IPS-NIHi7 (cell line): ENCODE data around the gene CXXC1.
"Not testable (repeated sequence)": the region's sequence is repeated elsewhere in the genome, so short reads cannot be mapped to it uniquely, and the experiment has no call there.

Source experiments
- DNase-seq: peaks from one replicate; pipeline ENCODE4 v3.0.0; 2012; ENCODE audit warnings: mixed read lengths; ENCODE audit errors: extremely low spot score

The CXXC1 gene

DNA sequence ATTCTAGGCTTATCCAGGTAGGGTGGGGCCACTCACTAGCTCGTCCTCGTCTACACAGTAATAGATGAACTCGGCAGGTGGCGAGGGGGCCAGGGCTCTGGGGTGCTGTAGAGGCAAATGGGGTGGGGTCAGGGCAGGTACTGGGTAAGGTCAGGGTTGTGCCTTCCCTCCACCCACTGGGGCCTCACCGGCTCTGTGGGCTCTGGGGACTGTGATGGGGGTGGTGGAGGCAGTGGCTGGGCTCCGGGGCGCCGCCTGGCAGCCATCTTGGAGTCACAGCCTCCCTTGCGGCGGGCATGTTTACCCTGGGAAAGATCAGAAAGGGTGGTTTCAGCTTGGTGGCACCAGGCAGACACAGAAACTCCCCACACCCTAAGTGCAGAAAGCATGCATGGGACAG is 12.6 kb downstream of the CXXC1 start:
- DNase-seq, result no peak

DNA sequence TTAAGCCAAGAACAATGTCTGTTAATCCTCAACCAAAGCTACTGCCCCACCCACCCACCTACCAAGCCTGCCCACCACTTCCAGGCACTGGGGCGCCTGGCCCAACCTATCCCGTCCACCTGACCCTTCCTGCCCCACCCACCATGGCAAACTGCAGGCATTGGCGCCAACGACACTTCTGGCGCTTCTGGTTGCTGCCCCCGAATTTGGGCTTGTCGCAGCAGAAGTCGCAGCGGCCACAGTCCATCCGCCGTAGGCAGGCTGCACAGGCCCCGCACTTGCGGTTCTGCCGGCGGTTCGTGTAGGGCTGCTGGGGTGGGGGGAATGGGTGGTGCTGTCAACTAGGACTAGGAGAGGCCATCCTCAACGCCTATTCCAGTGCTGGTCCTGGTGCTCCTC is 13.4 kb downstream of the CXXC1 start:
- DNase-seq, result no peak

DNA sequence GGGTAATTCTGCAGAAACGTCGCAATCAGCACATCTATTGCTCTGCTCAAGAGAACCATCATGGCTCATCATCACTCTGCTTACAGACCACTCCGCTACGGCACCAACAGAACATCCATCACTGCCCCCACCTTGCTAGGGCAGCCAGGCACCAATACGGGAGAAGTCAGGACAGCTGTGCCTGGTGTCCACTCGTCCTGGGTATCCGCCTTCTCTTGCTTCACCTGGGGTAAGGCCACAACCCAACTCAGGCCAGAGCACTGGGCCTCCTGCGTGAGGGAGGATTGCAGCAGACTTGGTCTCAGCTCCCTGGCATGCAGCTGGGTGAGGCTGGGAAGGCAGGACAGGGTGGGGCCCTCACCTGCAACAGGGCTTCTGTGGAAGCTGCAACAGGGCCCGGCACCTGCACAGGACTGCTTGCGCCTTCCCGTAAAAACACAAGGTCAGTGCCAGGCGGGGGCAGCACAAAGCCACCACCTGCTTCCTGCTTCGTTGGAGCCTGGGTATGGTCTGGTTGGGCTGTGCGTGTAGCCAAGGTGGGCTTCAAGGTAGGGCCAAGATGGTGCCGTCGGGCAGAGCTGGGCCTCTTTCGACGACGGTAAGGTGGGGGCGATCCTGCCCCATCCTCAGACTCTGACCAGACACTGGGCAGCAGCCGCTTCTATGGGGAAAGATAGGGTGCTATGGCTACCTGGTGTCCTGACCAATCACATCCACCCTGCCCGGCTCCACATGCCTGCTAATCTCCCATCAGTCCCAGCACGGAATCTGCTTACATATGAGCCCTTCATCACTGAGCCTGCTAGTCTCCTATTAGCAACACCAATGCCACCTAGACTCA is 14.1 kb downstream of the CXXC1 start:
- no peak for DNase-seq

DNA sequence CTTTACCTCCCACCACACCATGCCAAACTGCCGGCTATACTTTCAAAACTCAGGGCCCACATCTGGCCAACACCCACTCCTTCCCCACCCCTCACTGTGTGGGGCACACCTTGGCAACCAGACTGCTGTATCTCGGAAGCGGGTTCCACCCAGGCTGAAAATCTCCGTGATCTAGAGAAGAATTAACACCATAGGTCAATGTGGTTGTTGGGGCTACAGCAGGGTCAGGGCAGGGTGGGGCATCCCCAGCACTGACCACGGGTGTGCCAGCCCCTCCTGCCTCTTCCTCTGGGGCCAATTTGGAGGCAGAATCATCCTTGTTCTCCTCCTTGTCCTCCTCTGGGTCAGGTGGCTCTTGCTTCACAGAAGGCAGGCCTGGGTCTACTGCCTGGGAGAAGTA is 14.9 kb downstream of the CXXC1 start:
- no peak for DNase-seq

DNA sequence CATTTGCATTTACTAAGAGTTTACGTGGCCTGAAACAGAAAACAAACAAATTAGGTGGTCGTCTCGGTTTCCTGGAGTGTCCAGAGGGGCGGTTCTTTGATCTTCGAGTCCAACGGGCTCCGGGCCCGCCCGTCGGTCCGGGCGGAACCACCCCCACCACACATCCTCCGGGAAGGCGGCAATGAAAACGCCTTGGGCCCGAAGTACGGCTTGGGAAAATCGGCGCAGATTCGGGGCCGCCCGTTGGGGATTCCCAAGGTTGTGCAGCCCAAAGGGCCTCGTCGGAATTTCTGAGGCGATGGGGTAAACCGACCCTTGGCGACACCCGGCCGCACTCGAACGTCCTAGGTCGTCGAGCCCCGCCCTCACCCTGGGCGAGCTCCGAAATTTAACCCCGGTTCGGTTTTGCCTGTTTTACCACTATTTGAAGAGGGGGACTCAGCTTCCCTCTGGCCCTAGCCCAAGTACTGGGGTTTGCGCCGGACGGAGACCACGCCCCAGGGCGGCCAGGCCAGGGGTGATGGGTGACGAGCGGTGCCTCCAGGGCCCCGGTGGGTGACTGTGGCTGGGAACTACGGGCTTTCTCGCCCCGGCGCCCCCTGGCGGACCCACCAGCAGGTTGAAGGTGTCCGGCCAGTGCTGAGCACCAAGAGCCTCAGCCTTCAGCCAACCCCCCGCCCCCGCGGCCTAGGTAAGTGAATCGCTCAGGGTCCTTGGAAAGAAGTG is 19.3 kb downstream of the CXXC1 start:
- peak; percentile 95 for DNase-seq

DNA sequence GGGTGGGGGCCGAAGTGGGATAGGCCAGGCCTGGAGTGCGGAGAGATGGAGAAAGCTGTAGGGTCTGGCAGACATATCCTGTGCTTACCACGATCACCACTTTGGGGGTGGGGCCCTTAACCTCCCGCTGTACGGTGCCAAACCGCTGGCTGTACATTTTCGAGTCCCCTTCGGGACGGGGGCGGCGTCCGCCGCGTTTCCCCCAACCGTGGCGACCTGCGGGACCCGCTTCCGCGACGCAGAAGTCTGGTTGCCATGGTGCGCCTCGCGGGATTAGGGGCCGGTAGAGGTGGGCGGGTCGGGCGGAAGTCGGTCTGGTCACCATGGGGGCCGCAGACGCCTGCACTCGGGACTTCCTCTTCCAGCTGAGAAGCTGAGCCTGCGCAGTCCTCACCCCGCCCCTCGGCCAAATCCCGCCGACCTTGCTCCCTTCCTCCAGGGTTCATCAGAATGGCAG is 21.2 kb downstream of the CXXC1 start, which contains the start of gene CFAP53:
Gene CFAP53, minus strand, starts transcription at position 248 of the 457 bp plus-strand sequence. Its CDS starts 91 bp downstream, at position 157.
- DNase-seq, result peak; percentile 96

DNA sequence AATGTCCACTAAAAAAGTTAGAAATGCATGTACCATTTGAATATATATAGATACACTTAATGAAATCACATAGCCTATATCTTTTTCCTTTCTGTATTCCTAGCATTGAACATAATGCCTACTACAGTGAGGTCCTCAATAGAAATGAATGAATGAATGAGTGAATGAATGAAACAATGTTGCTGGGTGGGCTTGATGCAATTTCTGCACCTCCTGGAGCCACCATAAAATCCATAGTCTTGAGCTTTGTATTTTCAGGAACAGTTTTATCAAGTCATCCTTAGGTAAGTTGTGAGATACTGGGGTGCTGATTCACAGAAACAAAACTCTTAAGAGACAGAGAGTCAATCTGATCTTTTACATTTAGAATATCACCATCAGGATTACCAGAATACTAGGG is 24.5 kb downstream of the CXXC1 start:
- DNase-seq, result no peak

DNA sequence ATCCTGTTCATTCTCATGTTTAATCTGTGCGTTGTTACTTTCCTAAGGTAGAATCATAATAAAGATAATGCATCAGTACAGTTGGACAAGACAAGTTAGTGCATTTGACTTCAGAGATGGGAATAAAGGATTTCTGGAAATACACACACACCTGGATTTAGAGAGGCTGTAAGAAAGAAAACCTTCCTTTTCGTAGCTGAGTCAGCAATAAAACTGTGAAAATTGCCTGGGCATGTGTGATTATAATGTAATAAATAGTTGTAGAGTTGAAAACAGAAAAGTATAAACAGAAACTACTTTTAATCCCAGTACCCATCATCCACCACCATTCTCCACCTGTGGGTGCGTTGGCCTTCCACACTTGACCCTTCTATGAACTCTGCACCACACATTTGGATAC is 36.6 kb downstream of the CXXC1 start:
- no peak for DNase-seq

DNA sequence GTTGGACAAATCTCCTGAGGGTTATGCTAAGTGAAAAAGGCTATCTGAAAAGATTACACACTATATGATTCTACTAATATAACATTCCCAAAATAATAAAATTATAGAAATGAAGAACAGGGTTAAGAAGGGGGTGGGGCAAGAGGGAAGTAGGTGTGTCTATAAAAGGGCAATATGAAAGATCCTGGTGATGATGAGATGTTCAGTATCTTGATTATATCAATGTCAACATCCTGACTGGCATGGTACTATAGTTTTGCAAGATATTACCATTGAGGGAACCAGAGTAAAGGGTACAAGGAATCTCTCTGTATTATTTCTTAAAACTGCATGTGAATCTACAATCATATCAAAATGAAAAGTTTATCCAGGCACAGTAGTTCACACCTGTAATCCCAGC is 37.9 kb downstream of the CXXC1 start:
- DNase-seq, result no peak

DNA sequence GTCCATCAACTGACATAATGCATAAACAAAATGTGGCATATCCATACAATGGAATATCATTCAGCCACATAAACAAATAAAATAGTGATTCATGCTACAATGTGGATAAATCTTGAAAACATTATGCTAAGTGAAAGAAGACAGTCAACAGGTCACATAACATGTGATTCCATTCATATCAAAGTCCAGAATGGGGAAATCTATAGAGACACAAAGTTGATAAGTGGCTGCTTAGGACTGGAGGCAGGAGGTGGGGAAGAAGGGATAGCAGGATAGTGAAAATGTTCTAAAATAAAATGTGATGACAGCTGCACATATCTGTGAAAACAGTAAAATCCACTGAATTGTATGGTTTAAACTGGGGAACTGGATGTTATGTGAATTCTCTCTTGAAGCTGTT is 39.9 kb downstream of the CXXC1 start:
- no peak for DNase-seq

DNA sequence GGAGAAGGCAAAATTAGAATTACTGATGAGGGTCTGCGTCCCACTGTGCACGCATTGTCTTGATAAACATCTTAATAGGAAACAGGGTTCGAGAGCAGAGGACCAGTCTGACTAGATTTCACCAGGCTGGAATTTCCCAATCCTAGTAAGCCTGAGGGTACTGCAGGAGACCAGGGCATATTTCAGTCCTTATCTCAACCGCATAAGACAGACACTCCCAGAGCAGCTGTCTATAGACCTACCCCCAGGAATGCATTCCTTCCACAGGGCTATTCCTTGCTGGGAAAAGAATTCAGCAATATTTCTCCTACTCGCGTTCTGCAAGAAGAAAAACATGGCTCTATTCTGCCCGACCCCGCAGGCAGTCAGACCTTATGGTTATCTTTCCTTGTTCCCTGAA is 45.7 kb downstream of the CXXC1 start:
- not testable (repeated sequence) for DNase-seq

DNA sequence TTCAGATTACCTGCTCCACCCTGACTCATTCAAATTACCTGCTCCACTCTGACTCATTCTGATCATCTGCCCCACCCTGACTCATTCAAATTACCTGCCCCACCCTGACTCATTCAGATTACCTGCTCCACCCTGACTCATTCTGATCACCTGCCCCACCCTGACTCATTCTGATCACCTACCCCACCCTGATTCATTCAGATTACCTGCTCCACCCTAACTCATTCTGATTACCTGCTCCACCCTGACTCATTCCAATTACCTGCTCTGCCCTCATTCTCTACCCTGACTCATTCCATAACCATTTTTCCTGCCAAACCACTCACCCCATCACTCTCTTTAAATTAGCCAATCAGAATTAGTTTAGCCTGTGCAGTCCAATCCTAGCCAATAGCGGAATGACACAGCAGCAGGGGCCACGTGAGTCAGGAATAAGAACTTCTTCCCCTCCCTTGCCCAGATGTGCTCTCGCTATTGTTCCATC is 47.4 kb downstream of the CXXC1 start:
- DNase-seq, result no peak

DNA sequence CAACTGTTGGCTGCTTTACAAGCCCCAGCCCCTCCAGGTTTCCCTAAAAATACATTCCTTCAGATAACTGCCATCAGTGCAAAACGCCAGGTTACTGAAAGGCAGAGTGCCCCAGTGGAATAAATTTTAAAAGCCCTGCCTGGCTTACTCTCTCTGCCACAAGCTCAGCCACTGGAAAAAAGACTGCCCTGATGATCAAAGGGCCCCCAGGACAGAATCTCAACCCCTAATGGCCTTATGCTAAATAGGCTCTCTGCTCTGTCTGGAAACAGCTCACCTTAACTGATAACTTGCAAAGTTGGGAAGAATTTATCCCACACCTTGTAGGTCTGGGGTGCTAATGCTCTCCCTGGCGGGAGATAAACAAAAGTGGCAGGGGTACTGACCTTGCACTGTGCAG is 55.1 kb downstream of the CXXC1 start:
- DNase-seq, result peak; percentile 25
